AG10803 (cell line): Measurements from ENCODE around the gene CALY.

ENCODE experiments used
- DNase-seq: peaks from one replicate; pipeline ENCODE4 v3.0.0; 2010; ENCODE audit warnings: low read depth
- H3K4me3 ChIP-seq: 2 replicates; pipeline ENCODE4 v1.5.1; 2011; ENCODE audit warnings: mild to moderate bottlenecking, low read length, control low read depth
- TF ChIP-seq, protein P1 (sequence below): conservative IDR thresholded peaks from 2 replicates; pipeline ENCODE4 v1.5.1; 2011; ENCODE audit warnings: mild to moderate bottlenecking, low read length, control low read depth, inconsistent platforms

The CALY gene

GRCh38 chr10:133336577-133337369 is at the start of gene CALY:
Gene CALY (minus strand): TSS chr10:133336896. CDS start chr10:133328989, 7,907 bp downstream.
- no peak for DNase-seq
- TF ChIP-seq, protein P1, sequence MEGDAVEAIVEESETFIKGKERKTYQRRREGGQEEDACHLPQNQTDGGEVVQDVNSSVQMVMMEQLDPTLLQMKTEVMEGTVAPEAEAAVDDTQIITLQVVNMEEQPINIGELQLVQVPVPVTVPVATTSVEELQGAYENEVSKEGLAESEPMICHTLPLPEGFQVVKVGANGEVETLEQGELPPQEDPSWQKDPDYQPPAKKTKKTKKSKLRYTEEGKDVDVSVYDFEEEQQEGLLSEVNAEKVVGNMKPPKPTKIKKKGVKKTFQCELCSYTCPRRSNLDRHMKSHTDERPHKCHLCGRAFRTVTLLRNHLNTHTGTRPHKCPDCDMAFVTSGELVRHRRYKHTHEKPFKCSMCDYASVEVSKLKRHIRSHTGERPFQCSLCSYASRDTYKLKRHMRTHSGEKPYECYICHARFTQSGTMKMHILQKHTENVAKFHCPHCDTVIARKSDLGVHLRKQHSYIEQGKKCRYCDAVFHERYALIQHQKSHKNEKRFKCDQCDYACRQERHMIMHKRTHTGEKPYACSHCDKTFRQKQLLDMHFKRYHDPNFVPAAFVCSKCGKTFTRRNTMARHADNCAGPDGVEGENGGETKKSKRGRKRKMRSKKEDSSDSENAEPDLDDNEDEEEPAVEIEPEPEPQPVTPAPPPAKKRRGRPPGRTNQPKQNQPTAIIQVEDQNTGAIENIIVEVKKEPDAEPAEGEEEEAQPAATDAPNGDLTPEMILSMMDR: no peak
- no peak within 1 kb of the TSS for H3K4me3 ChIP-seq

DNA sequence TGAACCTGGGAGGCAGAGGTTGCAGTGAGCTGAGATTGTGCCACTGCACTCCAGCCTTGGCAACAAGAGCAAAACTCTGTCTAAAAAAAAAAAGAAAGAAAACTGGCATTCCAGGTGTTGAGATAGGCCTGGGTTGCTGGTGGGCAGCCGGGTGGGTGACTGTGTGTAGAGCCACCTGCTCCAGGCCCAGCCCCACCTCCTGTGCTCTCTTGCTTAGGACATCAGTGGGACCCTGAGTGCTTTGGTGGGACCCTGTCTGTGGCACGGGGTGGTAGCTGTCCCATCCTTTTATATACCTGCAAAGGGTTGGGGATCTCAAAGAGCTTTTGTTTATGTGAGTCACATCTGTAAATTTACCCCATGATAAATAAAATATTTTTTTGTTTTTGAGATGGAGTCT is 48.5 kb upstream of the CALY start:
- TF ChIP-seq, protein P1: no peak
- H3K4me3 ChIP-seq: no peak overlapping the region
- no peak for DNase-seq

- TF ChIP-seq, protein P1: no peak
- DNase-seq: no peak
- no peak overlapping the region for H3K4me3 ChIP-seq
These were observed 47.4 kb upstream of the CALY start for GRCh38 chr10:133384071-133384470.

DNA sequence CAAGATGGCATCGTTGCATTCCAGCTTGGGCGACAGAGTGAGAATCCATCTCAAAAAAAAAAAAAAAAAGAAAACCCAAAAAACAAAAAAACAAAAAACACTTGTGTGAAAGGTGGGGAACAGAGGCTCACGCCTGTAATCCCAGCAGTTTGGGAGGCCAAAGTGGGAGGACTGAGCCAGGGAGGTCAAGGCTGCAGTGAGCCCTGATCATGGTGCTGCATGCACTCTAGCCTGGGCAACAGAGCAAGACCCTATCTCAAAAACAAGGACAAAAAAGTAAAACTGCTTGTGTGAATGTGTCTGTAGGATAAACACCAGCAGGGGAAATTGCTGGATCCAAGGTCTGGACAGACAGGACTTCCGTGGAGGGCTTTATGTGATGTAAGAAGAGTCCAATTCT is 46.9 kb upstream of the CALY start:
- TF ChIP-seq, protein P1: no peak
- no peak for DNase-seq

GRCh38 chr10:133381036-133381435 is 44.3 kb upstream of the CALY start:
- H3K4me3 ChIP-seq: no peak overlapping the region
- DNase-seq: no peak
- TF ChIP-seq, protein P1: no peak

More for the DNA sequence above, 46.9 kb upstream of the CALY start:
- H3K4me3 ChIP-seq: no peak overlapping the region

GRCh38 chr10:133379801-133380666 is 43.3 kb upstream of the CALY start:
- TF ChIP-seq, protein P1: no peak
- no peak for DNase-seq
- H3K4me3 ChIP-seq: peak overlapping the region; percentile 59
